Inflammatory macrophage treated with lipopolysaccharide for 4 hours (primary cell): ENCODE data around the gene UBE3C.
"Not testable (repeated sequence)": the region's sequence is repeated elsewhere in the genome, so short reads cannot be mapped to it uniquely, and the experiment has no call there.

Experiments used
- DNase-seq: peaks from one replicate; pipeline ENCODE4 v3.0.0-alpha.2; 2020

UBE3C gene

DNA sequence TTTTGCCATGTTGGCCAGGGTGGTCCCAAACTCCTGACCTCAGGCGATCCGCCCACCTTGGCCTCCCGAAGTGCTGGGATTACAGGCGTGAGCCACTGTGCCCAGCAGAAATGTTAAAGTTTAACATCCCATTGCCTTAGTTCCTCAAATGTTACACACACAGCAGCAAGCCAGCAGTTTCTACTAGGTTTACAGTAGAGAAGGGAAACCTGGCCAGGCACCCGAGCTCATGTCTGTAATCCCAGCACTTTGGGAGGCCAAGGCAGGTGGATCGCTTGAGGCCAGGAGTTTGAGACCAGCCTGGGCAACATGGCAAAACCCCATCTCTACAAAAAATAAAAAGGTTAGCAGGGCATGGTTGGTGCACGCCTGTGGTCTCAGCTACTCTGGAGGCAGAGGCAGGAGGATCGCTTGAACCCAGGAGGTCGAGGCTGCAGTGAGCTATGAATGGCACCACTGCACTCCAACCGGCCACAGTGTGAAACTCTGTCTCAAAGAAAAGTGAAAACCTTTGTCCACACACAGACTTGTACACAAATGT lies 135.4 kb downstream of the UBE3C start:
- peak; percentile 48 for DNase-seq

DNA sequence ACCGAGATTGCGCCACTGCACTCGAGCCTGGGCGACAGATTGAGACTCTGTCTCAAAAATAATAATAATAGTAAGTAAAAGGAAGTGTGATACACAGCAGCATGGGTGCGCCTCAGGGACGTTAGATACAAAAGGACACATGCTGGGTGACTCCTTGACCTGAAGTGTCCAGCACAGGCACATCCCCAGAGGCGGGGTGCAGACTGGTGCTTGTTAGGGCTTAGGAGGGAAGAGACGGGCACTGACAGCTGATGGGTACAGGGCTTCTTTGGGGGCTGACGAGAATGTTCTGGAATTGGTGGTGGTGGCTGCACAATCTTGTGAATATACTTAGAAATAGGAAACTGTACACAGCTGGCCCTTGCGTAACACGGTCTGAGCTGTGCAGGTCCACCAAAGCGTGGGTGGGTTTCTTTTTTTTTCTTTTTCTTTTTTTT lies 136.3 kb downstream of the UBE3C start:
- peak; percentile 78 for DNase-seq

DNA sequence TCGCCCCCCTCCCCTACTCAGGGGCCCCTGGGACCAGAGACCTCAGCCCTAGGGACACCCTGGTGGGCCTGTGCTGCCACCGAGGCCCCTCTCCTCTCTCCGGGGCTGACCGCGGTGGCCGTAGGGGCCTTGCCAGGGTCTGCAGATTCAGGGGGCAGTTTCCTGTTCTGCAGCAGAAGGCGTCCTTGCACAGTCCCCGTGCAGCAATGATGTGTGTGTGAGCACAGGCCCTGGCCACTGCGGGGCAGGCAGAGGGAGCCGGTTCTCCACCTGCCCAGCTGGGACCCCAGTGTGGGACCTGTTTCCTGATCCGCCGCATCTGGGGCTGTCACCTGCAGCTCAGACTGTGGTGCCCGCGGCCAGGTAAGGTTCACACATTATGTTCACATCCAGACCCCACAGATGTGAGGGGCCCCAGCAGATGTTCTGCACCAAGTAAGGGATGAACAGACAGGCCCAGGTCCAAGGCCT lies 137.4 kb downstream of the UBE3C start:
- DNase-seq = no peak

DNA sequence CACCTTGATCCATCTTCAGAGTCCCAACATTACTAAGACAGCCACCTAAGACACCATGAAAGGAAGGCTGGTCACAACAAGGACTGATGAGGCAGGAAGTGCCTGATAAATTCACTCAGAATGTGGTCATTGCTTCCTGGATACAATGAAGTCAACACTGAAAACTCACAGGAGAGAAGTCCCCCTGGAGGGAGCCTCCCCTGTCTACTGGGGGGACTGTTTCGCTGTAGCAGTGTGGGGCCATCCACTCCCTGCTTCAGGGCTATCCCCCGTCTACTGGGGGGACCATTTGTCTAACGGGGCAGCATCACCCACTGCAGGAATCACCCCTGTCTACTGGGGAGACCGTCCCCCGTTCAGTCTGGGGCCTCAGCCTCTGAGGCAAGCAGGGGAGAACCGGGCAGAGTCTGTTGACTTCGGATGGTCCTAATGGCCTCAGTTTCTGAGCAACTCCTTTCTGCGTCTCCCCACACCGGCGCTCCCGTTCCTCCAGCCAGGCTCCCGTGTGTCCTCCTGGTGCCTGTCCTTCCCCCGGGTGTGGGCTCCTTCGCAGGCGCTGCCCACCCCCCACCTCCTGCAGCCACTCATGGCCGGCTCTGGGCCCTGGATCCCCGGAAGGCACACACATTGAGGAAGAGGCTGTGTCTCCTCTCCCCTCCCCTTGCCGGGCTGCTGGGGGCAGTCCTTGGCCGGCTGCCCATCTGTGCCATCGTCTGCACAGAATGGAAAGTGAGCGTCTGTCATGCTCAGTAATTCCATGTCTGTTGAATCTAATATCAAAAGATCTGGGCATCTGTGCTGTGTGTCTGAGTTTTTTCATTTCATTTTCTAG lies 138.2 kb downstream of the UBE3C start:
- DNase-seq = peak; percentile 63

DNA sequence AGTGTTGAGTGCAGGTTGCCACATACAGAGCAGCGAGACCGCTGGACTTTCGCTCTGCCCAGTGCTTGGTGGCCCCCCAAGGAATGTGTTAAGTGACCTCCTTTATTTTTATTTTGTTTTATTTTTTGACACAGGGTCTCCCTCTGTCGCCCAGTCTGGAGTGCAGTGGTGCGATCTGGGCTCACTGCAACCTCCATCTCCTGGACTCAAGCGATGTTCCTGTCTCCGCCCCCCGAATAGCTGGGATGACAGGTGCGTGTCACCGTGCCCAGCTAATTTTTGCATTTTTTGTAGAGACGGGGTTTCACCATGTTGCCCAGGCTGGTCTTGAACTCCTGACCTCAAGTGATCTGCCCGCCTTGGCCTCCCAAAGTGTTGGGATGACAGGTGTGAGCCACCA lies 138.8 kb downstream of the UBE3C start:
- DNase-seq = not testable (repeated sequence)

DNA sequence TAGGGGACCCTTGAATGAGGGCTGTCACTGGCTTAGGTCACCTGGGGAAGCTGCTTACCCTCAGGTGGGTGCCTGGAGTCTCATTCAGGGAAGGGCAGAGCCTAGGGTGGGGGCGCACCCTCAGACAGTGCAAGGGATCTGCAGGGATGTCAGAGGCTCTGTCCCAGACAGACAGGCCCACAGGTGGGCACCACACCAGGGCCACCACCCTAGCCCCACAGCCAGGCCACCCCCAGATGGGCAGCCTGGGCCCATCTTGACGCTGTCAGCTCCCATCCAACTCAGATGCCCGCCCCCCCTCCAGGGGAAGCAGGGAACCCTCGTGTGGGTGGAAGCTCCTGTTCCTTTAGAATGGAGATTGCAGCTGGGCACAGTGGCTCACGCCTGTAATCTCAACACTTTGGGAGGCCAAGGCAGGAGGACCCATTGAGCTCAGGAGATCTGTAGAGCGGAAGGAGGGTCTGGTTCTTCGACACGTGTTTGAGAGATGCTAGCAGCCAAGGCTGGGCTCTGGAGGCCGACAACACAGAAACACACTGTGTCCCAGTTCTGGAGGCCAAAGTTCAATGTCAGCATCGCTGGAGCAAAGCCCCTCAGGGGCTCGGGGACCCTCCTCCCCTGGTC lies 139.6 kb downstream of the UBE3C start:
- DNase-seq = no peak

DNA sequence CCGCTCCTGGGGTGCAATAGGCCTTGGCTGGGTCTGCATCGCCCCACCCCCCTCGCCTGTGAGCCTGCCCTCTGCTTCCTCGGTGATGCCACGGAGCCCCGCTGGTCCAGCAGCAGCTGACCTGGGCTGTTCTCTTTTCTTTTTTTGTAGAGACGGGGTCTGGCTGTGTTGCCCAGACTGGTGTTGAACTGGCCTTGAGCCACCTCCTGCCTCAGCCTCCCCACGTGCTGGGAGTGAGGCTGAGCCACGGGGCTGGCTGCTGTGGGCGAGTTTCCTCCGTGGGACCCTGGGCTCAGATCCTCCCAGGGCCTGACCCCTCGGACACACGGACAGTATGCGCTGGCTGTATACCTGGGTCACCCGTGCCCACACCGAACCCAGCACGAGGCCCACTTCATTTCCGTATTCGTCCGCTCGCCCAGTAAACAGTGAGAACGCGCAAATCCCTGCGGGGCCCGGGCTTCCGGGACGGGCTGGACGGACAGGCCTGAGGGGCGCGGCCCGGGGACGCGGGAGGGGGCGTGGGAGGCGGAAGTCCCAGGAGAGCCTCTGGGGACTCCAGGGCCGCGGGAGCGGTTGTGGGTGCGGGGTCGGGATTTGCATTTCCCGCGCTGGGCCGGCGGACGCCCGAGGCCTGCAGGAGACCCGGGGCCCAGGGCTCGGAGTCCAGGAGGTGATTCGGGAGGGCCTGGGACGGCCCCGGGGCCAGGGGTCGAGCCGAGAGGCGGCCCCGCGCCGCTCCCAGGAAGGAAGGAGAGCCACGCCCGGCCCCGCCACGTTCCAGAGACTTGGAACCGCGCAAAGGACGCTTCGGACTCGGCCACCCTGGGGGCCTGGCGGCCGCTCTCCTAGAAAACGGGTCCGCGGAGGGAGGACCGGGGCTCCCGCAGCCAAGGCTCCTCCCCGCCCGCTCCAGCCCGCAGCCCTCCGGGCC lies 140.3 kb downstream of the UBE3C start:
- DNase-seq = peak; percentile 64

DNA sequence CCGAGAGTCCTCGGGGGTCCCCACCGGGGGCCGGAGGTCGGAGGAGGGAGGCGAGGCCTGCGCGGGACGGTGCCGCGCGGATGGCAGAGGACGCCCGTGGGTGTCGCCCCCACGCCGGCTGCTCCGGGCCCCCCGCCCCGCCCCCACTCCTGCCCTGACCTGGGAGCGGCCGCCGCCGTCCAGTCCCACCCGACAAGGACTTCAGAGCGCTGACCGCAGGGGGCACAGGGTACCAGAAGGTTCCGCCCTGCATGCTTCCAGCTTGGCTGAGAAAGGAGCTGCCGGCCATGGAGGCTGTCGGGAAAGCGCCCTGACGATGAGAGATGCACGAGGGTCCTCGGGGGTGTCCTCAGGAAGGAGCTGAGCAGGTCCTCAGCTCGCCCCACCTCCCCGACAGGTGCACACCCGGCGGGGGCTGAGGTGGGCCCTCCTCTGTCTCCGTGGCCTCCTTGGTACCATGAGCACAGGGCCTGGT lies 141.1 kb downstream of the UBE3C start:
- DNase-seq = no peak

DNA sequence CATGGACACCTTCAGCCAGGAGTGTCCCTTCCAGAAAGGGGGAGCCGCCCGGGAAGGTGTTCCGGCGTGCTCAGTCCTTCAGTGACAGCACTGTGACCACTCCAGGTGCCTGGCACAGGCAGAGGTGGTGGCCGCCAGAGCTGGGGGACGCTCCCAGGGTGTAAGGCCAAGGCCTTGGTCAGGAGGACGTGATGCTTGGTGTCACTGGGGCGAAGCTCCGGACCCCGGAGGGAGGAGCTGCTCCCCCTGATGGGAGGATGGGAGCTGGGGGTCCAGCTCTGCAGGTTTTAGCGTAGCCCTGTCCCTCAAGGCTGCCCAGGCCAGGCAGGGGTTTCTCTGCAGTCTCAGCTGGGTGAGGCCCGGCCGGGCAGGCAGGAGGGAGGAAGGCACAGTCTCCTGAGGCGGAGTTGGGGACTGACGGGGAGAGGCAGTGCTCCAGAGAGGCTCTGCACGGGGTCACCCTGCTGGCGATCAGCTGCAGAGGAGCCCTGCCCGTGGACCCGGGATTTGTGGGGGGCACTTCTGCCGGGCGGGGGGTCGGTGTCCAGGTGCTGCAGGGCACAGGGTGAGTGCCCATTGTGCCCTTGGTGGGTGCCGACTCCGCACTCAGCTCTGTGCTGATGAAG lies 141.6 kb downstream of the UBE3C start:
- DNase-seq = no peak

DNA sequence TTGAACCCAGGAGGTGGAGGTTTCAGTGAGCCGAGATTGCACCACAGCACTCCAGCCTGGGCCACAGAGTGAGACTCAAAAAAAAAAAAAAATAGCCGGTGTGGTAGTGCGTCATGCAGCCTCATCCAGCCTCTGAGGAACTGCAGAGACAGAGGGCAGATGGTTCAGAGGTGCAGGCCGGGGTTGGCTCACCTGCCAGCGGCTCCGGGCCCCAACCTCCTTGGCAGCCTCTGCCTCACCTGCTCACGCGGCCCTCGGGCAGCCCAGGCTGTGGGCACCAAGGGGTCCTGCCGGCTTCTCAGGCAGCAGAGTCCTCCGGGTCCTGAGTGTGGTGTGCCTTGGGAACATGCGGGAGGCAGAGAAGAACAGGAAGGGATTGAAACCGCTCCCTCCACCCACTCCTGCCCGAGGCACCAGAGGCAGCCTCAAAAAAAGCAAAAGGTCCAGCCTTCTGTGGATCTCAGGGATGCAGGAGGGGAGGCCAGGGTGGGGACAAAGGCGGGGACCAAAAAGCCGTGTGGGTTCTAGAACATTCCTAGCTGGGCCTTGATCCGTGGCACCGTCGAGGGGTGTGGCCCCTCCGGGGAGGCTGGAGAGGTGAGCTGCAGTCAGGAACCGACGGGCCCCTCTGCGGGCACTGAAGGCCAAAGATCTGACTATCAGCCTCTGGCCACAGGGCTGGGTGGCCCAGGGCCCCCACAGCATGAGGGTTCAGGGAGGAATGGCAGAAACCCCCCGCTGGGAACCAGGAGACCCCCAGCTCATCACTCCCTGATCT lies 142.7 kb downstream of the UBE3C start:
- no peak for DNase-seq

DNA sequence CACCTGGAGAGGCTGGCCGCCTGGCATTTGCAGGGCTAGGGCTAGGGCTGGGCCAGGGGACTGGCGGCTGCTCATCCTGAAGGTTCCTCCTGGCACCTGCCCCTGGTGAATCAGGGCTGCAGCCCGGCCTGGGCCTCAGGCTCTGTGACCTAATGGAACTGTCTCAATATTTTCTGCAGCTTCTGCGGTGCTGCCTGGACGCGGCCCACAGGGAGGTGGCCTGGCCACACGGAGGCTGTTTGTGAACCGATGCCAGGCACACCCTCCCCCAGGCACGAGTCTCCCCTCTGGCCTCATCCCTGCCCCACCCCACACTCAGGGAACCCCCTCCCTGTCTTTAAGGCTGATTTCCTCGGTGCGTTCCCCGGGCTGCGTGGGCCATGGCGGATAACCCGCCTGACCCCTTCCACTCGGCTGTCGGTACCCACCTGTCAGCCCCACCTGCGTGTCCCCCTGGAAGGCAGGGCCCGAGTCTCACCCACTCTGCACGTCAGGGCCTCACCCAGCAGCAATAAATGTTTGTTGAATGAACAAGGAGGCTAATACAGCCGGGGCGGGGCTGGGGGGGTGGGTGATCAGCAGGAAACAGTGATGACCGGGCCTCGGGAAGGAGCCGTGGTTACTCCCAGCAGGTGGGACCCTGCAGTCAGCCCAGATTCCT lies 143.5 kb downstream of the UBE3C start:
- DNase-seq = no peak

DNA sequence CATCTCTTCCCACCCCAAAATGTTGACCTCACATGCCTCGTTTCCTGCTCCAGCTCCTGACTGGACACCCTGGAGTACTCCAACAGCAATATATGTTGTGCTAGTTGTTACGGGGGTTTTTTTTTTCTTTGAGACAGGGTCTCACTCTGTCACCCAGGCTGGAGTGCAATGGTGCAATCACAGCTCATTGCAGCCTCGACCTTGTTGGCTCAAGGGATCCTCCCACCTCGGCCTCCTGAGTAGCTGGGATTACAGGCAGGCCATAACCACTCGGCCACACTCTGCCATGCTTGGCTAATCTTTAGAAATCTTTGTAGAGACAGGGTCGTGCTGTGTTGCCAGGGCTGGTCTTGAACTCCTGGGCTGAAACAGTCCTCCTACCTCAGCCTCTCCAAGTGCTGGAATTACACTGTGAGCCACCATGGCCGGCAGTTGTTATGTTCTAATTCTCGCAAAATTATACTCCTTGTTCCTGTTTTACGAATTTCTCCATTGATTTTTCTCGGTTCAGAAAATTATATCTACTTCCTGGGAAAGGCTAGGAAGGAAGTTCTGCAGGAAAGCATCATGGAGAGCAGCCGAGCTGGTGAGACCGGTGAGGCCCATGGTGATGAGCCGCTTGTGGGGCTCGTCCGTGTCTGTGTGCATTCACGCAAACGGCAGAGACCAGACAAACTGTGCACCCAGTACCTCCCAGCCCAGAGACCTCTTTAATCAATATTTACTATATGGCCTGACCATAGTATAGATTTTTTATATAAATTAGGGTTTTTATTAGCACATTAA lies 145.7 kb downstream of the UBE3C start:
- no peak for DNase-seq

DNA sequence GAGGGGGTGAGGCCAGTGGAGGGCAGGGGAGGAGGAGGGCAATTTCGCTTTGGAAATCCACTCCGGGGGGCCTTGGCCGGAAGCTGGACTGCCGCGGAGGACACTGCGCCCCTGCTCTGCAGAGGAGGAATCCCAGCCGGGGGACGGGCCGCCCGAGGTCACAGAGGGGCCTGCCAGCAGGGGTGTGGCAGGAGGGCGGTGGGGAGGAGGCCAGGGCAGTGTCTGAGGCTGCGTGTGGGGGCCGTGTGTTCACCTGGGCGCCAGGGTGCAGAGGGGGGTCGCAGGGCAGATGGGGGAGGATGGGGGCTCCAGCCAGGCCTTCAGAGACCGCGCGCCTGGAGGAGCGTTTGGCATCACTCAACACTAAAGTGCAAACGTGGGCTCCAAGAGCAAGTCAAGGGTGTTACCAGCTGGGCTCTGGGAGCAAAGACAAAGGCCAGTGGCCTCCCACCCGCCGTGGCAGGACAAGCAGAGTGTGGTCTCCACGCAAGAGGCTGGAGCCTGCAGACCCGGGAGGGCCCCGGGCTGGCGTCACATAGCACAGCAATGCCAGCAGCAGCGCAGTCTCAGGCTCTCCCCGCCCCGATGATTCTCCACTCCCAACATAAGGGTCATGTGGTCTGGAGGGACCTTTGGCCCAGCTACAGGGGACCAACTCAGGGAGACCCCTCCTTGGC lies 152.8 kb downstream of the UBE3C start:
- no peak for DNase-seq

DNA sequence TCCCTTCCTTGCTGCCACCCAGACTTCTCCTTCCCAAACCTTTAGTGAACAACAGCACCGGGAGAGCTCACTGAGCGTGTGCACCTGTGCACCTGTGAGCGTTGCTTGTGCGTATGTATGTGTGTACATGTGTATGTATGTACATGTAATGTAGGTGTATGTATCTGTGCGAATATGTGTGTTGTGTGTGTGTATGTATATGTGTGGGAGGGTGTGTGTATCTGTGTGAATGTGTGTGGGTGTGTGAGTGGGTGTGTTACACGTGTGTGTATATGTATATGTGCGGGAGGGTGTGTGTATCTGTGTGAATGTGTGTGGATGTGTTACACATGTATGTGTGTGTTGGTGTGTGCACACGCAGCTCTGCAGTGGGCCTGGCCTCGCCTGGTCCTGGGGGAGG lies 153.5 kb downstream of the UBE3C start:
- DNase-seq = no peak

DNA sequence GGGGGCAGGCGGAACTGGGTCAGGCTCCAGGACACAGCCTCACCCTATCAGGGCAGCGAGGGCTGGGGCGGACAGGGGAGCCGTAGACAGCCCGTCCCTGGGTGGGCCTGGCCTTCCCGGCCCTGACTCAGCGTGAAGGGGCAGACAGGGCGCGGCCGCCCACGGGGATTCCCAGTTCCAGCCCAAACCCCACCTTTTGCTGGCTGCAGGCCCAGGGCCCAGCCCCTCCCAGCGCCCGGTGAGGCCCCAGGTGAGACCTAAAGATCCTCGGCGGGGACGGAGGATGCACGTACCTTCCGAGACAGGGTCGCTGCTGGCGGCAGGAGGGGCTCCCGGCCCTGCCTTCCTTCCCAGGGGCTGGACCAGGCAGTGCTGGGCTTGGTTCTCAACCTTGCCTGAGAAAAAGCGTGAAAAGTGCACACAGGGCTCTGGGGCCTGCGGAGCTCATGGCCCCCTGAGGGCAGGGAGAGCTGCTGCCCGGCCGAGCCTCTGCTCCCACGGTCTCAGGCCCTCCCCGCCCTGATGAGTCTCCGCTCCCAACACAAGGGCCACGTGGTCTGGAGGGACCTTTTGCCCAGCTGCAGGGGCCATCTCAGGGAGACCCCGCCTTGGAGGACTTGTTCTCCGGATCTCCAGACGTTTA lies 154.2 kb downstream of the UBE3C start:
- DNase-seq = no peak

DNA sequence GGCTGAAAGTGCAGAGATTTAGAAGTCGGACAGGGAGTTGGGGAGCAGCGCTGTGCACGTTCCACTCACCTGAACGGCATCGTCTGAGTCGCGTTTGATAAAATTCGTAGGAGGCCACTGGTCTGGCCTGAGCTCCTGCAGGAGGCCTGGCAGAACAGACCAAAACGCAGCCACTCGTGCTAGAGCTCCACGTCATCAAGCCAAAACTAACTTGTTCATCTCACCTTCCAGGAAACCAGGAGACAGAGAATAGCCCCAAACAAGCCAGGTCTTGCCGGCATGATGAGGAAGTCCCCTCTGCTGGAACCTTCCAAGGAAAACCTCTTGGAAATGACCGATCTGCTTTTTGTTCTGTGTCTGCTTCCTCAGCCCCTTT lies 154.7 kb downstream of the UBE3C start:
- DNase-seq = no peak

DNA sequence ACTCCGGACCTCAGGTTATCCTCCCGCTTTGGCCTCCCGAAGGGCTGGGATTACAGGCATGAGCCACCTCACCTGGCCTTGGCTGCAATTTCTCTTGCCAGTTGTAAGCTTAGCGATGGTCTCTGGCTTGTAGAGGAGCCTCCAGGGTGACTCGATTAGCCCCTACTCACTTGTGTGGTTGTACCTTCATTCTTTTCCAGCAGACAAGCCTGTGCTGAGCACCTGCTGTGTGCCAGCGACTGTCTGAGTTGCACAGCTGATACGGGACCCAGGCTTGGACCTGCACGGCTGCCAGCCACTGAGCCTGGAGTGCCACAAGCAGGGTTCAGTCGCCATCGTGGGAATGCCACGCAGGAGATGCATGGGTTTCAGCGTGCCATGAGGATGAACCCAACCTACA lies 156.0 kb downstream of the UBE3C start:
- no peak for DNase-seq

DNA sequence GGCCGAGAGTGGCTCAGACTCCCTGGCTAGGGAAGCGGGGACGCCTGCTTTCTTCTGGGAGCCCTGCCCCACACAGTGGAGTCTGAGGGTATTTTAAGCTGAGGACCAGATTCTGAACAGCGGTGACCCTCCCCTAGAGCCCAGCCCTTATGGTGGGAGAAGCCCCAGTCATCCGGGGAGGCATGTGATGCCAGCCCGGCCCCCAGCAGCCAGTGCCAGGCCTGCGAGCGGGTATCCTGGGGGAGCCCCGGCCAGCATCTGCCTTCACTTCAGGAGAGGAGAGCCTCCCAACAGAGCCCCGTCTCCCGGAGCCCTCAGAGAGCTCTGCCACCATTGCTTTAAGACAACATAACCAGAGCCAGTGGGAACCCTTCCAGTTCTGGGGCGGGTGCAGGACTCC lies 156.6 kb downstream of the UBE3C start:
- no peak for DNase-seq

DNA sequence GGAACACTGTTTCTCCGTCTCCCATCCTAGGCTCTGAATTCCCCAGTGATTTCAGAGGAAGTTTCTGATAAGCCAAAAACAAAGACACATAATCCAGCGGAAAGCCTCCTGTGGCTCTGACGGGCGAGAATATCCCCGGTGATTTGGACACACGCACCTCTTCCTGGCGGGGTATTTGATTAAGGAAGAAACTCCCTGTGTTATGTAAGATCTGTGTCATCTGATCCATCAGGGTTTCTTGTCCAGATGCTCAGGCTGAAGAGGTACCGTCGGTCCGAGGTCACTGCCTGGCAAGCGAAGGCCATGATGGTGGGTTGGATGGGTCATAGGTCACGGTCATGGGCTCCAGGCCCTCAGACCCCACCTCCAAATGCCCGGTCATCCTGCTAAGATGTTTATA lies 158.5 kb downstream of the UBE3C start:
- no peak for DNase-seq
